Mucosa of rectum (tissue), 2 donors: ENCODE measurements around the gene SNED1.

Experiments used
- H3K27ac ChIP-seq, 2 donors: one replicate each; pipeline ENCODE4 v1.7.0; 2013; ENCODE audit warnings: inconsistent platforms in 2 of 2, low read depth in 2 of 2, low read length in 2 of 2
- H3K27me3 ChIP-seq, 2 donors: one replicate each; pipeline ENCODE4 v1.7.0; 2013; ENCODE audit warnings: low read length in 2 of 2; ENCODE audit not compliant: control insufficient read depth in 2 of 2, insufficient read depth in 2 of 2
- H3K36me3 ChIP-seq, 2 donors: one replicate each; pipeline ENCODE4 v1.7.0; 2013; ENCODE audit warnings: low read length in 2 of 2; ENCODE audit not compliant: control insufficient read depth in 2 of 2, insufficient read depth in 2 of 2
- H3K4me1 ChIP-seq, 2 donors: one replicate each; pipeline ENCODE4 v1.7.0; 2013; ENCODE audit warnings: low read length in 2 of 2, mild to moderate bottlenecking in 1 of 2; ENCODE audit not compliant: control insufficient read depth in 2 of 2, insufficient read depth in 2 of 2
- H3K4me3 ChIP-seq, 2 donors: one replicate each; pipeline ENCODE4 v1.7.0; 2013; ENCODE audit warnings: low read length in 2 of 2
- H3K9ac ChIP-seq, 2 donors: one replicate each; pipeline ENCODE4 v1.7.0; 2013; ENCODE audit warnings: low read length in 2 of 2, low read depth in 1 of 2, mild to moderate bottlenecking in 1 of 2
- H3K9me3 ChIP-seq, 2 donors: one replicate each; pipeline ENCODE4 v1.7.0; 2013; ENCODE audit warnings: low read length in 2 of 2; ENCODE audit not compliant: control insufficient read depth in 2 of 2
- donor health status: healthy.
- donor health status: Normal muscosa, but diverticular disease.

Gene SNED1

GRCh38 chr2:241132538-241133435, 134.4 kb downstream of the SNED1 start:
- Histone ChIP-seq H3K9me3 (no peaks in the 10 kb centered on the region), H3K9ac (no peak overlapping the region), H3K27me3 (no peaks in the 10 kb centered on the region), H3K36me3 (peaks cover 4 to 13% of the 10 kb centered on the region in 2 donors), H3K27ac (no peak overlapping the region), H3K4me1 (peaks cover 3 to 11% of the 10 kb centered on the region in 2 donors), H3K4me3 (no peak overlapping the region)

GRCh38 chr2:241133436-241133820, 135.0 kb downstream of the SNED1 start:
- H3K27me3 ChIP-seq: no peaks in the 10 kb centered on the region
- peaks cover 4 to 17% of the 10 kb centered on the region in 2 donors for H3K36me3 ChIP-seq
- no peak overlapping the region for H3K27ac ChIP-seq
- no peaks in the 10 kb centered on the region for H3K9me3 ChIP-seq
- peaks cover 3 to 11% of the 10 kb centered on the region in 2 donors for H3K4me1 ChIP-seq
- no peak overlapping the region for H3K4me3 ChIP-seq
- H3K9ac ChIP-seq: no peak overlapping the region

GRCh38 chr2:241134711-241135110, 136.3 kb downstream of the SNED1 start:
- H3K4me3 ChIP-seq: no peak overlapping the region
- H3K27me3 ChIP-seq: no peaks in the 10 kb centered on the region
- peaks cover 4 to 19% of the 10 kb centered on the region in 2 donors for H3K36me3 ChIP-seq
- no peaks in the 10 kb centered on the region for H3K9me3 ChIP-seq
- H3K27ac ChIP-seq: no peak overlapping the region
- no peak overlapping the region for H3K9ac ChIP-seq
- peaks cover 3 to 11% of the 10 kb centered on the region in 2 donors for H3K4me1 ChIP-seq

GRCh38 chr2:241135737-241136136, 137.3 kb downstream of the SNED1 start:
- no peaks in the 10 kb centered on the region for H3K27me3 ChIP-seq
- H3K27ac ChIP-seq: peak overlapping the region in 1 of 2 donors; percentile 48
- peaks cover 4 to 19% of the 10 kb centered on the region in 2 donors for H3K36me3 ChIP-seq

DNA sequence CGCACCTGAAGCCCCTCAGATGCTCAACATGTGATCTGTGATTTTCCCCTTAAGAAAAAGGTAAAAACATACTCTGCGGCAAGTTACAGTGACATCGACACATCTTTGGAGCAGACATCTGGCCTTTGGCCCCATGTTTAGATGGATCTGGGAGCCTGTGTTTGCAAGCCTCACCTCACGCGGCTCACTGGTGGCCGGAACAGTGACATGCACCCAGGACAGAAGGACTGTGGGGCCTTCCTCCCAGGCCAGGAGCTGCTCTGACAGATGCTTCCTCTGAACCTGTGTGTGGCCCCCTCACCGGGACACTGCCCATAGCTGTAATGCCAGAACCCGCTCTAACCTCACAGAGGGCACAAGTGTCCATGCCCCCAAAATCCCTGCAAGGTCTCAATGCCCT, 137.8 kb downstream of the SNED1 start:
- Histone ChIP-seq H3K4me3 (no peak overlapping the region), H3K36me3 (peaks cover 4 to 19% of the 10 kb centered on the region in 2 donors), H3K9me3 (no peaks in the 10 kb centered on the region), H3K4me1 (peaks cover 3 to 11% of the 10 kb centered on the region in 2 donors), H3K27me3 (no peaks in the 10 kb centered on the region), H3K27ac (peak overlapping the region in 1 of 2 donors; percentile 48), H3K9ac (peak overlapping the region in 1 of 2 donors; percentile 40)

More at GRCh38 chr2:241135737-241136136, 137.3 kb downstream of the SNED1 start:
- Histone ChIP-seq H3K4me3 (no peak overlapping the region), H3K9me3 (no peaks in the 10 kb centered on the region), H3K4me1 (peaks cover 3 to 11% of the 10 kb centered on the region in 2 donors), H3K9ac (peak overlapping the region in 1 of 2 donors; percentile 40)

DNA sequence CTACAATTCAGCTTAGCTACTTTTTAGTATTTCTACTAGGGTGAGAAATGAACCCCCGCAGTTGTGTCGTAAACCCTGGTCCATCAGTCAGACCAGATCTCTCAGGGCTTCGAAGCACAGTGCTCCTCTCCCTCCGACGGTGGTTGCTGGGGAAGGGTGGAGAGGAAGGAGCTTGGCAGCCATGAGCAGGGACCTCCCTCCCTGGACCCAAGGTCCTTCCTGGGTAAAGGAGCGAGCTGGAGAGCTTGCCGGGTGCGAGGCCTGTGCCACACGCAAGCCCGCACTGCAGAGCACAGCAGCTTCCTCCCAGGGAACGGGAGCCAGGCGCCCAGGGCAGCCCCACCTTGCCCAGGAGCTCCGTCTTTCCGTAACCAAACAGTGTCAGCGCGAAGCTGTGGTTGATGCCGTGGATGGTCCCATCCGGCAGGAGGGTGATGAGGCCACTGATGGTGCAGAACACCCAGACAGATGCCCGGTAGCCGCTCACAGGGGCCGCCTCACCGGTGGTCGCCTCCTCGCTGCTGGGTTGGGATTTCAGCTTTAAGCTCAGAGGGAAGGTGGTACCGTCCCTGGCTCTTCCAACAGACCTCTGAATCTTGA, 138.3 kb downstream of the SNED1 start:
- H3K36me3 ChIP-seq: peaks cover 4 to 17% of the 10 kb centered on the region in 2 donors
- H3K9me3 ChIP-seq: no peaks in the 10 kb centered on the region
- H3K27ac ChIP-seq: no peak overlapping the region
- H3K4me3 ChIP-seq: no peak overlapping the region
- H3K9ac ChIP-seq: no peak overlapping the region
- no peaks in the 10 kb centered on the region for H3K27me3 ChIP-seq
- peaks cover 3 to 11% of the 10 kb centered on the region in 2 donors for H3K4me1 ChIP-seq

GRCh38 chr2:241137276-241138190, 139.1 kb downstream of the SNED1 start:
- Histone ChIP-seq H3K9me3 (no peaks in the 10 kb centered on the region), H3K9ac (no peak overlapping the region), H3K4me1 (peaks cover 3 to 11% of the 10 kb centered on the region in 2 donors), H3K27me3 (no peaks in the 10 kb centered on the region), H3K4me3 (no peak overlapping the region), H3K27ac (no peak overlapping the region), H3K36me3 (peaks cover 4 to 19% of the 10 kb centered on the region in 2 donors)

- H3K4me3 ChIP-seq: no peak overlapping the region
- no peak overlapping the region for H3K9ac ChIP-seq
- H3K27ac ChIP-seq: no peak overlapping the region
- peaks cover 3 to 11% of the 10 kb centered on the region in 2 donors for H3K4me1 ChIP-seq
- peaks cover 4 to 19% of the 10 kb centered on the region in 2 donors for H3K36me3 ChIP-seq
- no peaks in the 10 kb centered on the region for H3K27me3 ChIP-seq
- H3K9me3 ChIP-seq: no peaks in the 10 kb centered on the region
Observed at GRCh38 chr2:241138471-241138870, 140.1 kb downstream of the SNED1 start.

DNA sequence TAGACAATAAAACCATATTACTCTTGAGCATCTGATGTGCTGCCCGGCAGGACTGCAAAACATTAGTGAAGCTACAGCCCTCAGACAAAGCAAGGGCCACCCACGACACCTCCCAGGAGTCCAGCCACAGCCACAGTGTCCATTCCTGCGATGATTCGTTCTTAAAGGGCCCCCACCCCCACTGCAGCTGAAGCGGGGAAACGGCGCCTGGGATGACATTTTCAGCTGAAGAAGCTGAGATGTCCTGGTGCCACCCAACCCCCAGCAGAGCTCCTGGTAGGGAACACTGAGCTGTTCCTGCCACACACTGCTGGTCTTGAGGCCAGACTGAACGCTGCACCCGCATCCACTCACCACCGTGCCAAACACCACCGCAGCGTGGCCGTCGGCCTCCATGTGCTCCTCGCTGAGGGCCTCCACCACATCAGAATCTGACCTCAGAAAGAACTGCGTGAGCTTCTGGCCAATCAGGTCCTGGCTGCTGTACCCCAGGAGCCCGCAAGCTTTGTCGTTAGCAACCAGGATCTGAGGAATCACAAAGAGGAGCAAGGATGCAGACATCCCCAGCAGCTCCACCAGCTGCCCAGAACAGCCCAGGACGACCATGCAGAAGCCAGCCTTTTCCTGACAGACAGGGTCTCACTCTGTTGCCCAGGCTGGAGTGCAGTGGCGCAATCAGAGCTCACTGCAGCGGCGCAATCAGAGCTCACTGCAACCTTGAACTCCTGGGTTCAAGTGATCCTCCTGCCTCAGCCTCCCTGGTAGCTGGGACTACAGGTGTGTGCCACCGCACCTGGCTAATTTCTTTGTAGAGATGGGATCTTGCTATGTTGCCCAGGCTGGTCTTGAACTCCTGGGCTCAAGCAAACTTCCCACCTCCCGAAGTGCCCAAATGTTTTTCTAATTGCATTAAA, 141.4 kb downstream of the SNED1 start:
- Histone ChIP-seq H3K36me3 (peaks cover 4 to 19% of the 10 kb centered on the region in 2 donors), H3K9me3 (no peaks in the 10 kb centered on the region), H3K27ac (no peak overlapping the region)

More for the DNA sequence above, 141.4 kb downstream of the SNED1 start:
- Histone ChIP-seq H3K27me3 (no peaks in the 10 kb centered on the region), H3K4me3 (no peak overlapping the region), H3K4me1 (peaks cover 3 to 11% of the 10 kb centered on the region in 2 donors), H3K9ac (peak overlapping the region in 1 of 2 donors; percentile 2)
